NCI-H2081 treated with DMSO at 0.1 percent for 48 hours (cell line): ENCODE data around the gene ZNF860.
"Not testable (repeated sequence)": the region's sequence is repeated elsewhere in the genome, so short reads cannot be mapped to it uniquely, and the experiment has no call there.

Source experiments
- DNase-seq: peaks from one replicate; lab custom pipeline; 2025; lab: John Stamatoyannopoulos, UW

The ZNF860 gene

DNA sequence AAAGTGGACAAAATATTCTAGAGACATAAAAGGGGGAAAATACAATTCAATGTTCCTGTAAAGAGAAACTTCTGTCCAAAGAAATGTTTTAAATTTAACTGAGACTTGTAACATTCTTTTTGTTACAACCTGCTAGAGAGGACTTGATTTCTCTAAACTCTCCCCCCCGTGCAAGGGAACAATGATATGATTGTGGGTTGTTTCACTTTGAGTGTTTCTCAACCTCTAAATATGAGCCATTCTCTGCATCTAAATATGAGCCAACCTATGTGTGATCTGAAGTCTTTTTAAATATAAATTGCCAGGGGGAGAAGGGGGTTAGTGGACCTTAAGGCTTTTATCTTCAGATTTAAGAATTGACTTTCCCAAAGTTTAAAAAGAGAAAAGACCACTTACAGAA lies 14.6 kb downstream of the ZNF860 start:
- no peak for DNase-seq

DNA sequence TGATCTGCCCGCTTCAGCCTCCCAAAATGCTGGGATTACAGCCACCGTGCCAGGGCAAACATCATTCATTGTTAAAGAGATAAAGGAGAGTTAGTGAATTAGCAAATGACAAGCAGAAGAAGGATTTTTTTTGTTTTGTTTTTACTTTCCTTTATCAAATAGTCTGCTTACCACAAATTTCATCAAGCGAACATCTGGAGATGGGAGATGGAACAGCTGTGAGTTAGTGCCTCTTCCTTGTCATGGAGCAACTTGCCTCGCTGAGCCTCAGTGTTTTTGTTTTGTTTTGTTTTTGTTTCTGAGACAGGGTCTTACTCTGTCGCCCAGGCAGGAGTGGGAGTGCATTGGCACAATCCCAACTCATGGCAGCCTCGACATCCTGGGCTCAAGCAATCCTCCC lies 15.9 kb downstream of the ZNF860 start:
- no peak for DNase-seq

- no peak for DNase-seq
Observed at GRCh38 chr3:31999907-32000439, 18.4 kb downstream of the ZNF860 start.

DNA sequence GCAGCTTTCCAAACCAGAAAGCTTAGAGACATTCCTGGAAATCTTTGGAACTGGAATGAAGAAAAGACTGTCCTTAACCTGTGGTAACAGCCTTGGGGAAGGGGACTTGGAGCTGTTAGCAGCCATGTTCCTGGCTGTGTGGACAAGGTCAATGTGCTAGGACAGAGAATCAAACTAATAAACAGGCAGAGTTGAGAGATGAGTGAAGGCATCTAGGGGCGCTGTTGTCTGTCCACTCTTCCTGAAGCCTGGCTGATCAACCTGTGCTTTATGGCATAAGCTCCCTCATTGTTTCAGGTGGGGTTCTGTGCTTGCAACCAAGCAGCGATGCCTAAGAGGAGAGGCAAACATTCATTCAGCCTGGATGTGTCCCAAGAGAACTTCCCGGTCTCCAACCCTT lies 19.3 kb downstream of the ZNF860 start:
- DNase-seq = no peak

- no peak for DNase-seq
Observed at GRCh38 chr3:32002561-32003368, 21.2 kb downstream of the ZNF860 start.

- DNase-seq = no peak
Observed at GRCh38 chr3:32003380-32003779, 21.8 kb downstream of the ZNF860 start.

GRCh38 chr3:32004113-32004765 lies 22.7 kb downstream of the ZNF860 start:
- DNase-seq = no peak

- no peak for DNase-seq
Observed at GRCh38 chr3:32009101-32009500, 27.6 kb downstream of the ZNF860 start.

DNA sequence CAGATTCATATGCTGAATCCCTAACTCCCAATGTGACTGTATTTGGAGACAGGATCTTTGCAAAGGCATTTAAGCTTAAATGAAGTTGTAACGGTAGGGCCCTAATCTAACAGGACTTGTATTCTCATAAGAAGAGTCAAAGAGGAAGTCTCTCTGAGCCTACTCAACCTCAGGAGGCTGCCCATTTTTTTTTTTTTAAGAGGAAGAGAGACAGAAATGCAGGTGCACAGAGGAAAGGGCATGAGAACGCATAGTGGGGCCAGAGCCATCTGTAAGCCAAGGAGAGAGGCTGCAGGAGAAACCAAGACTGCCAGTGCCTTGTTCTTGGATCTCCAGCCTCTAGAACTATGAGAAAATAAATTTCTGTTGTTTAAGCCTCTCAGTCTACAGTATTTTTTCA lies 28.4 kb downstream of the ZNF860 start:
- no peak for DNase-seq

GRCh38 chr3:32010699-32011098 lies 29.1 kb downstream of the ZNF860 start:
- not testable (repeated sequence) for DNase-seq

- DNase-seq = not testable (repeated sequence)
Observed at GRCh38 chr3:32015638-32016037, 34.1 kb downstream of the ZNF860 start.

- DNase-seq = no peak
Observed at GRCh38 chr3:32017286-32017685, 35.7 kb downstream of the ZNF860 start.

- no peak for DNase-seq
Observed at GRCh38 chr3:32018757-32019564, 37.4 kb downstream of the ZNF860 start.

DNA sequence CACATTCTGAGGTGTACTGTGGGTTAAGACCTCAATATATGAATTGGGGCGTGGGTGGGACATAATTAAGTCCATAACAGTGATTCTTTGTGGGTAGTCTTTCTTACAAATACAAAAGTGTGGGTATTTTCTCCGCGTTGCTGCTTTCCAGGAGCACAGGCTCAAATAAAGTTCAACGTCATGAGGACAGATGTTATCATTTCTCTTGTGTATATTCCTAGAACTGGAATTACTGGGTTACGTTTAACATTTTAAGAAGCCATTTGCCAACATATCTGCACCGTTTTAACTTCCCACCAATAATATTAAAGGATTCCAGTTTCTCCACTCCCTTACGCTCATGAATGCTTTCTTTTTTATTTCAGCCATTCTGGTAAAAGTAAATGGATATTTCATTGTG lies 39.6 kb downstream of the ZNF860 start:
- DNase-seq = no peak

DNA sequence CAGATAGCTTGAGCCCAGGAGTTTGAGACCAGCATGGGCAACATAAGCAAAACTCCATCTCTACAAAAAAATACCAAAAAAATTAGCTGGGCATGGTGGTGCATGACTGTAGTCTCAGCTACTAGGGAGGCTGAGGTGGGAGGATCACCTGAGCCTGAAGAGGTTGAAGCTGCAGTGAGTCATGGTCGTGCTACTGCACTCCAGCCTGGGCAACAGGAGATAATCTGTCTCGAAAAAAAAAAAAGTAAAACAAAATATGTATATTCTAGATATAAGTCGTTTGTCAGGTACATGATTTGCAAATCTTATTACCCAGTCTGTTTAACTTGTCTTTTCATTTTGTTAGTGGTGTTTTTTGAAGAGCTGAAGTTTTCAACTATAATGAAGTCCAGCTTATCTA lies 40.2 kb downstream of the ZNF860 start:
- no peak for DNase-seq

DNA sequence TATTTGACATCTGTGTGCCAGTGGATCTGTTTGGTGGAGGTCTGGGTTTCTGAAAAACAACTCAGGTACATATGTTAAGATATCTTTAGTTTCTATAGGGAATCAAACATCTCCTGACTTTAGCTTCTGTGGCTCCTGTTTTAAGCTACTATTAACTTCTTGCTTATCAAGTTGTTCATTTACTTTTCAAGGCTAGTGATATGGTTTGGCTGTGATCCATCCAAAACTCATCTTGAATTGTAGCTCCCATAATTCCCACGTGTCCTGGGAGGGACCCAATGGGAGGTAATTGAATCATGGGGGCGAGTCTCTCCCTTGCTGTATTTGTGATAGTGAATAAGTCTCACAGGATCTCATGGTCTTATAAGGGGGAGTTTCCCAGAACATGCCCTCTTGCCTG lies 41.4 kb downstream of the ZNF860 start:
- DNase-seq = no peak

GRCh38 chr3:32026593-32026992 lies 45.0 kb downstream of the ZNF860 start:
- no peak for DNase-seq

- no peak for DNase-seq
Observed at GRCh38 chr3:32037932-32038267, 56.4 kb downstream of the ZNF860 start.

DNA sequence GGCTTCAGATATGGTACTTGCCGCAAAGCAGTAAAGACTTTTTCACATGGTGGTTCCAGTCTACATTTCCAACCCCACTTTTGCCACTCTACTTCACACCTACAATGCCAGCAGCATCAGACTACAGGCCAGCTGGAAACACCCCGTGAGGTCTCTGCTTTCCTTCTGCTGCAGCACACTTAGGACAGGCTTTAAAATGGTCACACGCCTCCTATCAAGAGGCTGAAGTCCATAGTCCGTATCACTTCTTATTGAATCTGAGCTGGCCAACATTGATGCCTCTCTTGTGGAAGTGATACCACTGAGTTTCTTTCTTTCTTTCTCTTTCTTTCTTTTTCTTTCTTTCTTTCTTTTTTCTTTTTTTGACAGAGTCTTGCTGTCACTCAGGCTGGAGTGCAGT lies 59.8 kb downstream of the ZNF860 start:
- no peak for DNase-seq
